GM12801 (cell line): ENCODE data around the gene SLCO4A1.

ENCODE experiments used
- TF ChIP-seq, protein P1 (sequence below): IDR thresholded peaks from one replicate; pipeline ENCODE4 v1.5.1; 2011; ENCODE audit warnings: control low read depth; ENCODE audit not compliant: insufficient read length; ENCODE audit errors: extremely low read depth

SLCO4A1 gene

DNA sequence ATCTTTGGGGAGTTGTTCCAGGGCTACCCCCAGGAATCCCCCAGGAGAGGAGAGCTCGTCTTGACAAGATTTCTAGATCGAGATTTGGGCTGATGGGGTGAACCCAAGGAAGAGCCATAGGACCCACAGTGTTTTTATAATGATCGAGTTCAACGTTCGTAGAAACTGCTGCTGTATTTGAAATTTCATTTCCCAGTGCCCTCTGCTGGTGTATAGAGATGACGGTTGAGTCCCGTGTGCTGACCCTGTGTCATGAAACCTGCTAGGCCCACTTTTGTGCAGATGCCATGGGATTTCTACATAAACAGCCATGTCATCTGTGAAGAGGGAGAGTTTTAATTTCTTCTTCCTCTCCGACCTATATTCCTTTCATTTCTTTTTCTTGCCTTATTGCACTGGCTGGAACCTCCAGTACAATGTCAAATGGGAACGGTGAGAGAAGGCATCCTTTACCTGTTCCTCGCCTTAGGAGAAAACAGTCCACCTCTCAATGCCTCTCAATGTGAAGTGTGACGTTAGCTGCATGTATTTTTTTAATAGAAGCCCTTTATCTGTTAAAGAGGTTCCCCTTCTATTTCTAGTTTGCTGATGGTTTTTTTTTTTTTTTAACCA lies 37.8 kb downstream of the SLCO4A1 start:
- TF ChIP-seq, protein P1, sequence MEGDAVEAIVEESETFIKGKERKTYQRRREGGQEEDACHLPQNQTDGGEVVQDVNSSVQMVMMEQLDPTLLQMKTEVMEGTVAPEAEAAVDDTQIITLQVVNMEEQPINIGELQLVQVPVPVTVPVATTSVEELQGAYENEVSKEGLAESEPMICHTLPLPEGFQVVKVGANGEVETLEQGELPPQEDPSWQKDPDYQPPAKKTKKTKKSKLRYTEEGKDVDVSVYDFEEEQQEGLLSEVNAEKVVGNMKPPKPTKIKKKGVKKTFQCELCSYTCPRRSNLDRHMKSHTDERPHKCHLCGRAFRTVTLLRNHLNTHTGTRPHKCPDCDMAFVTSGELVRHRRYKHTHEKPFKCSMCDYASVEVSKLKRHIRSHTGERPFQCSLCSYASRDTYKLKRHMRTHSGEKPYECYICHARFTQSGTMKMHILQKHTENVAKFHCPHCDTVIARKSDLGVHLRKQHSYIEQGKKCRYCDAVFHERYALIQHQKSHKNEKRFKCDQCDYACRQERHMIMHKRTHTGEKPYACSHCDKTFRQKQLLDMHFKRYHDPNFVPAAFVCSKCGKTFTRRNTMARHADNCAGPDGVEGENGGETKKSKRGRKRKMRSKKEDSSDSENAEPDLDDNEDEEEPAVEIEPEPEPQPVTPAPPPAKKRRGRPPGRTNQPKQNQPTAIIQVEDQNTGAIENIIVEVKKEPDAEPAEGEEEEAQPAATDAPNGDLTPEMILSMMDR: no peak

DNA sequence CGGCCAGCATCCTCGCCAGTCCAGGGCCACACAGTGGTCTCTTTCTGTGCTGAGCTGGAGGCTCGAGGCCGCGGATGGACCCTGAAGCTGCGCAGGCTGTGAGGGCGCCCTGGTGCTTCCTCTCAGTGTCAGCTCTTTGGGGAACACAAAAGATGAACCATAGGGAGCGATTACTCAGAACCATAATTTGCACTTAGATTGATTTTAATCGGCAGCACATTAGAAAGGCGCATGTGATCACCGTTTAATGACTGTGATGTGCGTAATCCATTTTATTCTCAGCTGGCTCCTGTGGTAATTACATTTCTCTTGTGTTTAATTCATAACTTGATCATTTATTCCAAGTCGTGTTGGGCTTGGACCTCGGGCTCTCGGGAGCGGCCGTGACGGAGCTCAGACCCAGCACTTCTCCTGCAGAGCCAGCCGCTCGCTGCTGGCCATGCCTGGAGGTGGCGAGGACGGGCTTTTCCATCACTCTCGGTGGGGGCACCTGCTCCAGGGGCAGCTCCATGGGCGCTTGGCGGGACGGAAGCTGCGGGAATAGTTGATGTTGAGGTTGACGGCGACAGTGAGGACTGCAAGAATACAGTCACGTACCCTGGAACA lies 40.7 kb downstream of the SLCO4A1 start:
- TF ChIP-seq, protein P1: no peak

- TF ChIP-seq, protein P1: no peak
These were observed 42.7 kb downstream of the SLCO4A1 start for GRCh38 chr20:62684981-62685380.

- TF ChIP-seq, protein P1: no peak
These were observed 43.7 kb downstream of the SLCO4A1 start for GRCh38 chr20:62685781-62686555.

DNA sequence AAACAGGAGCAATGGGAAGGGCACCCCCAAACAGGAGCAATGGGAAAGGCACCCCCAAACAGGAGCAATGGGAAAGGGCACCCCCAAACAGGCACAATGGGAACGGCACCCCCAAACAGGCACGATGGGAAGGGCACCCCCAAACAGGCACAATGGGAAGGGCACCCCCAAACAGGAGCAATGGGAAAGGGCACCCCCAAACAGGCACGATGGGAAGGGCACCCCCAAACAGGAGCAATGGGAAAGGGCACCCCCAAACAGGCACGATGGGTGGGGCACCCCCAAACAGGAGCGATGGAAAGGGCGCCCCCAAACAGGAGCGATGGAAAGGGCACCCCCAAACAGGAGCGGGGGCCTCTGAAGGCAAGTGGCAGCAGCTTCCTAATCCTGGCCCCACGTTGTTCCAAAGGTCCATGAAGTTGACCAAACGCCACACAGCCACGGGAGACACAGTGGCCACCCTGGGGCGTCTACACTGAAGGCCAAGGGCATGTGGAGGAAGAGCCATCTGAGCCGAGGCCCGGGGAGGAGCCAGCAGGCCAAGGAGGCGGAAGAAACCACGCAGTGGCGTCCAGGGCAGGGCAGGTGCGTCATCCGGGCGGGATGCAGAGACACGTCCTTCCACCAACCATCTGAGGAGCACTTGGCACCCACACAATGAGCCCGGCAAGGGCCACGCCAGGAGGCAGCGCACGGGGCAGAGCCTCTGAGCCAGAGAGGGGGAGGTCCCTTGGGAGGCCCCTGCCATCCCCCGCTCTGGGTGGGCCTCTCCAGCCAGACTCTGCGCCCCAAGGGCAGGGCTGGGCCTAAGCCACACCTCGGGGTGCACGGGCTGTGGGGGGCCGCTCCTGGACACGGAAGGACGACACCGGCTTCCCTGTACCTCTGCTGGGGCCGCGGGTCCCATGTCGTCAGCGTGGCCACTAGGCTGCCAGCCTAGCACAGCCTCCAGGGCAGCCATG lies 44.8 kb downstream of the SLCO4A1 start:
- TF ChIP-seq, protein P1: no peak

DNA sequence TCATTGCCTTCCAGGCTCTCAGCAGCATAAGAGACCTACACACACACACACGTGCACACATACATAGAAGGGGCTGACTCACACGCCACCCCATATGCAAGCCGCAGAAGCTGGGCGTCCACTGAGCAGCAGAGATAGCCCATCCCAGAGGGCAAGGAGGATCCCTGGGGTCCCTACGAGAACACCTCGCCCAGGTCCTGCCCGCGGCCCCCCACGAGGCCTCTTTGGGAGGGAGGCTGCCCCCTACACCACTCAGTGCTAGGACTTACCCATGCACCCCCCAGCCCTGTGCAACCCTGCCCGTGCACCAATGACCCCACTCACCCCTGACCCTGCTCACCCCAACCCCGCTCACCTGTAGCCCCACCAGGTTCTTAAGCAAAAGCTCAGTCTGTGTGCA lies 45.8 kb downstream of the SLCO4A1 start:
- TF ChIP-seq, protein P1: no peak

DNA sequence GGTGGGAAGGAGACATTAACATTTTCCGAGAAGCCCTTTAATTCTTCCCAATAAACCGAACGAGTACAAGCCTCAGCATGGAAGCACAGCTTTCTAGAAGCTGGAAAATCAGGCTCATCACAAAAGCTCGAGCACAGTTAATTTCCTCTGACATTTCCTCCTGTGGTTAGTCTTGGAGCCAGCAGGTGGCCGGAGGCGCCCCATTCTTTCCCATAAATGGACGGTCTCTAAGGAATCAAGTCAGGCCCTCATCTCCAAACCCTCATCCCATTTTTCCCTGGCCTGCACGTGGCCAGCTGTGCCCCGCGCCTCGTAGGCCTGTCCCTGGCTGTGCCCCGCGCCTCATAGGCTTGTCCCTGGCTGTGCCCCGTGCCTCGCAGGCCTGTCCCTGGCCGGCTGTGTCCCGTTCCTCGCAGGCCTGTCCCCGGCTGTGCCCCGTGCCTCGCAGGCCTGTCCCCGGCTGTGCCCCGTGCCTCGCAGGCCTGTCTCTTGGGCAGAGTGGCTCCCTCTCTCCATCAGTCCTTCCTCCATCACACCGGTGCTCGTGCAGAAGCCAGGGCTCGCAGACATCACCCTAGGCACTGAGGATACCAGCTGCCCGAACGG lies 46.7 kb downstream of the SLCO4A1 start:
- TF ChIP-seq, protein P1: no peak
